Gastroesophageal sphincter (tissue), 4 donors: ENCODE data around the gene NRXN3. TPM values are rescaled to one million over a fixed set of nuclear protein-coding genes. Genes with fewer than 3 reads are reported as not detected.

Experiments used
- ATAC-seq: fragments of 150-250 bp; one replicate; pipeline ENCODE4 v1.9.1; 2016; ENCODE audit warnings: mild to moderate bottlenecking, moderate library complexity
- H3K27ac ChIP-seq, 4 donors: fragments of 200-600 bp; sonication (generic) in 3 of 4; 1 replicate in 3 of 4; 2 replicates in 1 of 4; pipeline ENCODE4 v1.5.1; 2016 to 2019
- H3K27me3 ChIP-seq: fragments of 200-600 bp; sonication (generic); one replicate; pipeline ENCODE4 v1.5.1; 2019
- H3K36me3 ChIP-seq, 2 donors: fragments of 200-600 bp; sonication (generic); one replicate each; pipeline ENCODE4 v1.5.1; 2019; ENCODE audit warnings: control low read depth in 1 of 2
- H3K4me1 ChIP-seq, 3 donors: fragments of 200-600 bp; sonication (generic); 1 replicate in 2 of 3; 2 replicates in 1 of 3; pipeline ENCODE4 v1.5.1; 2016 to 2019; ENCODE audit warnings: control low read depth in 2 of 3
- H3K4me3 ChIP-seq, 2 donors: fragments of 200-600 bp; sonication (generic); one replicate each; pipeline ENCODE4 v1.5.1; 2019; ENCODE audit warnings: mild to moderate bottlenecking in 1 of 2, moderate library complexity in 1 of 2
- H3K9me3 ChIP-seq, 3 donors: fragments of 200-600 bp; sonication (generic); one replicate each; pipeline ENCODE4 v1.5.1; 2017 to 2019; ENCODE audit warnings: control low read depth in 2 of 3
- CTCF ChIP-seq, 4 experiments: fragments of 200-600 bp in 2 of 4; fragments of 450-650 bp in 2 of 4; sonication (generic) in 1 of 4; IDR thresholded peaks; one replicate each; pipeline ENCODE4 v1.5.1; 2017 to 2019; ENCODE audit warnings: antibody characterized with exemption in 4 of 4, mild to moderate bottlenecking in 2 of 4, moderate library complexity in 2 of 4
- EP300 ChIP-seq: sonication (generic); formaldehyde crosslinking; IDR thresholded peaks from one replicate; pipeline ENCODE4 v1.6.1; 2017; ENCODE audit warnings: antibody characterized with exemption, mild to moderate bottlenecking
- POLR2A ChIP-seq, 2 donors: fragments of 450-650 bp; IDR thresholded peaks; one replicate each; pipeline ENCODE4 v1.6.1; 2017; ENCODE audit warnings: antibody characterized with exemption in 2 of 2, mild to moderate bottlenecking in 2 of 2, moderate library complexity in 1 of 2
- POLR2AphosphoS5 ChIP-seq: sonication (generic); formaldehyde crosslinking; IDR thresholded peaks from one replicate; pipeline ENCODE4 v1.6.1; 2017; ENCODE audit warnings: antibody characterized with exemption
- WGBS, 2 donors: methylation state at CpG; one replicate each; pipeline ENCODE4 v1.1.5; 2018; ENCODE audit warnings: low coverage in 1 of 2; 5-methylcytosine and 5-hydroxymethylcytosine counted together
- total RNA-seq, 4 donors: library from RNA; depleted of rRNA; stranded (reverse); fragments of >200 nt; gene quantifications; one replicate each; pipeline ENCODE4 v1.1.0, GENCODE V29; 2016

Gene NRXN3
- total RNA-seq, 4 donors from 2014 or later = 74.2 to 192 (median 98.2) TPM

GRCh38 chr14:78498062-78498595, 328.0 kb downstream of the NRXN3 start:
- WGBS, 2 donors = 84 to 96% methylated on average over 2 of the region's 2 CpGs
- H3K4me1 ChIP-seq = no peaks in the 10 kb centered on the region
- no peak for TF ChIP-seq CTCF (IDR thresholded peaks at IDR 0.05)
- no peak for TF ChIP-seq POLR2A (IDR thresholded peaks at IDR 0.05)
- TF ChIP-seq POLR2AphosphoS5 = no peak
- TF ChIP-seq EP300 = no peak
- no peaks in the 10 kb centered on the region for H3K36me3 ChIP-seq
- no peak for ATAC-seq
- no peak overlapping the region for H3K4me3 ChIP-seq
- no peak overlapping the region for H3K27ac ChIP-seq
- no peaks in the 10 kb centered on the region for H3K27me3 ChIP-seq
- H3K9me3 ChIP-seq = peaks cover 0 to 15% (median 0%) of the 10 kb centered on the region in 3 donors

GRCh38 chr14:78501909-78502308, 331.7 kb downstream of the NRXN3 start:
- 62 to 82% methylated on average over 2 to 4 of the region's 4 CpGs for WGBS, 2 donors

GRCh38 chr14:78508023-78508422, 337.9 kb downstream of the NRXN3 start:
- 79 to 89% methylated on average over 4 of the region's 4 CpGs for WGBS, 2 donors
- no peaks in the 10 kb centered on the region for H3K36me3 ChIP-seq
- no peaks in the 10 kb centered on the region for H3K9me3 ChIP-seq
- no peak overlapping the region for H3K4me3 ChIP-seq
- no peaks in the 10 kb centered on the region for H3K27me3 ChIP-seq
- H3K27ac ChIP-seq = no peak overlapping the region
- no peak for ATAC-seq
- no peak for TF ChIP-seq EP300
- TF ChIP-seq CTCF (IDR thresholded peaks at IDR 0.05) = no peak
- no peak for TF ChIP-seq POLR2A (IDR thresholded peaks at IDR 0.05)
- TF ChIP-seq POLR2AphosphoS5 = no peak
- no peaks in the 10 kb centered on the region for H3K4me1 ChIP-seq

More at GRCh38 chr14:78501909-78502308, 331.7 kb downstream of the NRXN3 start:
- Histone ChIP-seq H3K27ac (no peak overlapping the region), H3K4me1 (no peaks in the 10 kb centered on the region), H3K9me3 (peaks cover 0 to 15% (median 0%) of the 10 kb centered on the region in 3 donors), H3K4me3 (no peak overlapping the region), H3K36me3 (no peaks in the 10 kb centered on the region), H3K27me3 (no peaks in the 10 kb centered on the region)
- TF ChIP-seq EP300 (no peak), POLR2AphosphoS5 (no peak), POLR2A (IDR thresholded peaks at IDR 0.05) (no peak), CTCF (IDR thresholded peaks at IDR 0.05) (no peak)
- no peak for ATAC-seq

GRCh38 chr14:78509516-78509915, 339.3 kb downstream of the NRXN3 start:
- H3K27me3 ChIP-seq = no peaks in the 10 kb centered on the region
- H3K27ac ChIP-seq = no peak overlapping the region
- 40 to 77% methylated on average over 2 of the region's 2 CpGs for WGBS, 2 donors
- ATAC-seq = no peak
- H3K9me3 ChIP-seq = no peaks in the 10 kb centered on the region
- H3K36me3 ChIP-seq = no peaks in the 10 kb centered on the region
- TF ChIP-seq POLR2A (IDR thresholded peaks at IDR 0.05) = no peak
- TF ChIP-seq POLR2AphosphoS5 = no peak
- no peak for TF ChIP-seq CTCF (IDR thresholded peaks at IDR 0.05)
- TF ChIP-seq EP300 = no peak
- no peaks in the 10 kb centered on the region for H3K4me1 ChIP-seq
- no peak overlapping the region for H3K4me3 ChIP-seq

GRCh38 chr14:78512021-78512420, 341.8 kb downstream of the NRXN3 start:
- H3K27me3 ChIP-seq = no peaks in the 10 kb centered on the region
- 49 to 88% methylated on average over 2 of the region's 2 CpGs for WGBS, 2 donors
- H3K4me1 ChIP-seq = no peaks in the 10 kb centered on the region
- H3K4me3 ChIP-seq = no peak overlapping the region
- ATAC-seq = no peak
- no peaks in the 10 kb centered on the region for H3K9me3 ChIP-seq
- H3K27ac ChIP-seq = no peak overlapping the region
- TF ChIP-seq POLR2AphosphoS5 = no peak
- no peak for TF ChIP-seq POLR2A (IDR thresholded peaks at IDR 0.05)
- no peak for TF ChIP-seq EP300
- no peak for TF ChIP-seq CTCF (IDR thresholded peaks at IDR 0.05)
- H3K36me3 ChIP-seq = no peaks in the 10 kb centered on the region
